OCI-LY1 (cell line): ENCODE measurements around the gene DOK6.

ENCODE experiments used
- H2AFZ ChIP-seq: fragments of 200-600 bp; sonication (generic), shearing (Covaris generic); 2 replicates; pipeline ENCODE4 v1.6.0; 2014; ENCODE audit warnings: antibody characterized with exemption, mild to moderate bottlenecking, low read length
- H3F3A ChIP-seq: fragments of 200-600 bp; sonication (generic), shearing (Covaris generic); 2 replicates; pipeline ENCODE4 v1.6.0; 2014; ENCODE audit warnings: mild to moderate bottlenecking, antibody characterized with exemption, low read length, moderate library complexity; ENCODE audit not compliant: insufficient read depth
- H3K27ac ChIP-seq: fragments of 200-600 bp; sonication (generic); 2 replicates; pipeline ENCODE4 v1.5.1; 2014; ENCODE audit warnings: low read length, mixed run types, mild to moderate bottlenecking, low read depth; ENCODE audit not compliant: poor library complexity, severe bottlenecking
- H3K27me3 ChIP-seq: fragments of 200-600 bp; sonication (generic); 2 replicates; pipeline ENCODE4 v1.6.0; 2014; ENCODE audit warnings: antibody characterized with exemption, mild to moderate bottlenecking, low read length, moderate library complexity; ENCODE audit not compliant: insufficient read depth
- H3K36me3 ChIP-seq: fragments of 200-600 bp; sonication (generic); 2 replicates; pipeline ENCODE4 v1.6.1; 2014; ENCODE audit warnings: mild to moderate bottlenecking, antibody characterized with exemption, low read length, moderate library complexity, mixed read lengths; ENCODE audit not compliant: insufficient read depth
- H3K4me1 ChIP-seq: fragments of 200-600 bp; sonication (generic); 2 replicates; pipeline ENCODE4 v1.5.1; 2014; ENCODE audit warnings: mild to moderate bottlenecking, low read length, moderate library complexity; ENCODE audit not compliant: insufficient read depth, severe bottlenecking
- H3K4me2 ChIP-seq: fragments of 200-600 bp; sonication (generic), shearing (Covaris generic); 2 replicates; pipeline ENCODE4 v1.6.1; 2014; ENCODE audit warnings: low read length
- H3K4me3 ChIP-seq: fragments of 200-600 bp; sonication (generic); 2 replicates; pipeline ENCODE4 v1.5.1; 2014; ENCODE audit warnings: low read length, low read depth, mild to moderate bottlenecking, mixed read lengths; ENCODE audit not compliant: poor library complexity, severe bottlenecking
- H3K79me2 ChIP-seq: fragments of 200-600 bp; shearing (Covaris generic); 2 replicates; pipeline ENCODE4 v1.6.1; 2016; ENCODE audit warnings: mixed run types, low read length, mixed read lengths; ENCODE audit not compliant: insufficient read depth
- H3K9ac ChIP-seq: fragments of 200-600 bp; sonication (generic), shearing (Covaris generic); 2 replicates; pipeline ENCODE4 v1.6.1; 2014; ENCODE audit warnings: mild to moderate bottlenecking, low read length, mixed read lengths
- H3K9me2 ChIP-seq: fragments of 200-600 bp; sonication (generic), shearing (Covaris generic); 2 replicates; pipeline ENCODE4 v1.6.1; 2014; ENCODE audit warnings: low read depth, mild to moderate bottlenecking, low read length, mixed read lengths
- H3K9me3 ChIP-seq: fragments of 200-600 bp; shearing (Covaris generic); 2 replicates; pipeline ENCODE4 v1.6.1; 2014; ENCODE audit warnings: low read length, mixed read lengths
- H4K20me1 ChIP-seq: fragments of 200-600 bp; sonication (generic), shearing (Covaris generic); 2 replicates; pipeline ENCODE4 v1.6.0; 2016; ENCODE audit warnings: mild to moderate bottlenecking, low read length; ENCODE audit not compliant: insufficient read depth
- CTCF ChIP-seq: fragments of 200-600 bp; sonication (generic), shearing (Covaris generic); IDR thresholded peaks from 2 replicates; pipeline ENCODE4 v1.5.1; 2017; ENCODE audit warnings: mild to moderate bottlenecking, antibody characterized with exemption, low read length, moderate library complexity, mixed read lengths
- EZH2 ChIP-seq: fragments of 200-600 bp; sonication (generic), shearing (Covaris generic); IDR thresholded peaks from 2 replicates; pipeline ENCODE4 v1.8.0; 2017; ENCODE audit warnings: borderline replicate concordance, mixed run types, mild to moderate bottlenecking, antibody characterized with exemption, low read length, moderate library complexity, mixed read lengths

The DOK6 gene

GRCh38 chr18:69674292-69674877 is 273.7 kb downstream of the DOK6 start:
- no peak overlapping the region for H3K9ac ChIP-seq
- H3K9me2 ChIP-seq: no peaks in the 10 kb centered on the region
- H3K36me3 ChIP-seq: no peaks in the 10 kb centered on the region
- no peaks in the 10 kb centered on the region for H3K9me3 ChIP-seq
- H3K4me1 ChIP-seq: no peaks in the 10 kb centered on the region
- no peak overlapping the region for H3K4me2 ChIP-seq
- no peak overlapping the region for H3K4me3 ChIP-seq
- H2AFZ ChIP-seq: no peak overlapping the region
- H3K27ac ChIP-seq: no peak overlapping the region
- no peaks in the 10 kb centered on the region for H3K27me3 ChIP-seq
- H3F3A ChIP-seq: no peaks in the 10 kb centered on the region
- H4K20me1 ChIP-seq: no peaks in the 10 kb centered on the region
- no peak for TF ChIP-seq EZH2
- no peak for TF ChIP-seq CTCF
- H3K79me2 ChIP-seq: no peaks in the 10 kb centered on the region

GRCh38 chr18:69674966-69675365 is 274.3 kb downstream of the DOK6 start:
- Histone ChIP-seq H3K9ac (no peak overlapping the region), H3K9me2 (no peaks in the 10 kb centered on the region), H3K79me2 (no peaks in the 10 kb centered on the region), H2AFZ (no peak overlapping the region), H3K27ac (no peak overlapping the region), H3K4me2 (no peak overlapping the region), H3K36me3 (no peaks in the 10 kb centered on the region), H3K4me3 (no peak overlapping the region), H3F3A (no peaks in the 10 kb centered on the region), H3K9me3 (no peaks in the 10 kb centered on the region), H4K20me1 (no peaks in the 10 kb centered on the region), H3K27me3 (no peaks in the 10 kb centered on the region), H3K4me1 (no peaks in the 10 kb centered on the region)
- TF ChIP-seq EZH2 (no peak), CTCF (no peak)

- H3K9me2 ChIP-seq: no peaks in the 10 kb centered on the region
- no peaks in the 10 kb centered on the region for H3K27me3 ChIP-seq
- H2AFZ ChIP-seq: no peak overlapping the region
- H3K4me3 ChIP-seq: no peak overlapping the region
- H3K9me3 ChIP-seq: no peaks in the 10 kb centered on the region
- no peak for TF ChIP-seq EZH2
- TF ChIP-seq CTCF: no peak
- no peaks in the 10 kb centered on the region for H3K36me3 ChIP-seq
- H3K4me2 ChIP-seq: no peak overlapping the region
- no peak overlapping the region for H3K9ac ChIP-seq
- no peaks in the 10 kb centered on the region for H3K79me2 ChIP-seq
- no peaks in the 10 kb centered on the region for H3K4me1 ChIP-seq
- no peaks in the 10 kb centered on the region for H4K20me1 ChIP-seq
- H3F3A ChIP-seq: no peaks in the 10 kb centered on the region
- H3K27ac ChIP-seq: no peak overlapping the region
Measured at GRCh38 chr18:69677595-69677994, 276.9 kb downstream of the DOK6 start.
